Epithelial cell of prostate (primary cell): ENCODE measurements around the gene FXR1.
"Not testable (repeated sequence)": the region's sequence is repeated elsewhere in the genome, so short reads cannot be mapped to it uniquely, and the experiment has no call there.

ENCODE experiments used
- DNase-seq: peaks from one replicate; pipeline ENCODE4 v3.0.0-alpha.2; 2011; ENCODE audit warnings: low read depth, low spot score
- H3K27ac ChIP-seq: fragments of 450-650 bp; 2 replicates; pipeline ENCODE4 v1.5.1; 2017; ENCODE audit warnings: mild to moderate bottlenecking

Gene FXR1

DNA sequence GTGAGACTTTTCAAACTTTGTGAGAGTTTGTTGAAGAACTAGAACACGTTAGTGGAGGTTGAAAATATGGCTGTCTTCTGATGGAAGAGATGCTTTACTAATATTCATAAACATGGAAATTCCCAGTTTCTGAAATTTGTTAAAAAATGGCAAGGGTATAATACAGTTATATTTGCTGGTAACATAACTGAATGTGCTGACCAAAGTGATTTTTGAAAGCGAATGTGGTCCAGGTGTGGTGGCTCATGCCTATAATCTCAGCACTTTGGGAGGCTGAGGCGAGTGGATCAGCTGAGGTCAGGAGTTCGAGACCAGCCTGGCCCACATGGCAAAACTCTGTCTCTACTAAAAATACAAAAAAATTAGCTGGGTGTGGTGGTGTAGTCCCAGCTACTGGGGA is 18.1 kb downstream of the FXR1 start:
- no peak for DNase-seq
- no peak overlapping the region for H3K27ac ChIP-seq

GRCh38 chr3:180932819-180933218 is 20.3 kb downstream of the FXR1 start:
- no peak overlapping the region for H3K27ac ChIP-seq
- no peak for DNase-seq

GRCh38 chr3:180934638-180935037 is 22.2 kb downstream of the FXR1 start:
- no peak for DNase-seq
- H3K27ac ChIP-seq = peak overlapping the region; percentile 16

- no peak for DNase-seq
These were observed 28.4 kb downstream of the FXR1 start for GRCh38 chr3:180940826-180941225.

DNA sequence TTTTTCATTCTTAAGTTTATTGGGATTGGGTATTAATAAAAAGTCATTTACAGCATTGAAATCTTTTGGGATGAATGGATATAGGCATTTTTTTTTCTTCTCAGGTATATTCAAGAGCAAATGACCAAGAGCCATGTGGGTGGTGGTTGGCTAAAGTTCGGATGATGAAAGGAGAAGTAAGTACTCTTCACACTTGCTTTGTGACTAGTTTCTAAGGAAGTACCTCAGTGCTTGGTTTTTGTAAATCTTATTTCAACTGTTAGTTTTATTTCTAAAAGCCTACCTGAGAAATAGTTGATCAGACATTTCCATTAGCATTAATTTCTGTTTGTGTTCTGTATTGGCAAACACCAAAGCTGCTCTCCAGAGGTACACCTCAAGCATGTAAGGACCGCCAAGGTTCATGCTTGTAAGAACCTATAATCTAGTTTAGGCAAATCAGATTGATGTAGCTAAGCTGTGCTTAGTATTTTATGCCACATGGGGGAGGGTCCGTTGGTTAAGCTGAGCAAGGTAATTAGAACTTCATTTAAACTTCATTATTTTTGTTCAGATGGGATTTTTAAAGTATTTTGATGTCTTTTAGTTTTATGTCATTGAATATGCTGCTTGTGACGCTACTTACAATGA is 35.4 kb downstream of the FXR1 start:
- no peak for DNase-seq
- peak overlapping the region; percentile 7 for H3K27ac ChIP-seq

More at GRCh38 chr3:180940826-180941225, 28.4 kb downstream of the FXR1 start:
- H3K27ac ChIP-seq = no peak overlapping the region

DNA sequence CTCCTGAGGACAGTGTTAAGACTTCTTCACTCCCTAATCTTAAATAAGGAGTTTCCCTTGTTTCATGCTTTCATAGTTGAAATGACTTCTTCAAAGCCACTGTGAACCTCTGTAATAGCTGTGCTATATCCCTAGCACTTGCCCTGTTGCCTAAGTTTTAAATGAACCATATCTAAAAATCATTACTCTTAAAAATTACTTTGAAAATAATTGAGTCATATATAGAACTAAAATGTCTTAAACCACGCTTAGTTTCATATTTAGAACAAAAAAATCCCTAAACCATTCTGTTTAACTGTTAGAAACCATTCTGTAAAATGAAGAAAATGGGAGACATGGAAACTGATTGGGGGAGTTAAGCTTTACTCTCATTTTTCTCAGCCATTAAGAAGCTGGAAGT is 47.2 kb downstream of the FXR1 start:
- no peak for DNase-seq
- H3K27ac ChIP-seq = no peak overlapping the region

DNA sequence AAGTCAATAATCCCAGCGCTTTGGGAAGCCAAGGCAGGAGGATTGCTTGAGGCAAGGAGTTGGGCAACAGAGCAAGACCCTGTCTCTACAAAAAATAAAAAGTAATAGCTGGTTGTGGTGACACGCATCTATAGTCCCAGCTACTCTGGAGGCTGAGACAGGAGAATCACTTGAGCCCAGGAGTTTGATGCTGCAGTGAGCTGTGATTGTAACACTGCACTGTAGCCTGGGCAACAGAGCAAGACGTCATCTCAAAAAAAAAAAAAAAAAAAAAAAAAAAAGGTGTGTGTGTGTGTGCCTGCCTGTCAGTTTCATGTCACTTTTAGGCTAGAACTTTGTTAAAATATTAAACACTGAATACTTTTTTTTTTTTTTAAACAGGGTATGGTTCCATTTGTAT is 48.6 kb downstream of the FXR1 start:
- no peak overlapping the region for H3K27ac ChIP-seq
- no peak for DNase-seq

- DNase-seq = no peak
- H3K27ac ChIP-seq = no peak overlapping the region
These were observed 49.1 kb downstream of the FXR1 start for GRCh38 chr3:180961552-180961951.

- no peak for DNase-seq
- H3K27ac ChIP-seq = no peak overlapping the region
These were observed 50.1 kb downstream of the FXR1 start for GRCh38 chr3:180962530-180962929.

GRCh38 chr3:180970931-180971330 is 58.5 kb downstream of the FXR1 start:
- DNase-seq = no peak
- H3K27ac ChIP-seq = no peak overlapping the region

DNA sequence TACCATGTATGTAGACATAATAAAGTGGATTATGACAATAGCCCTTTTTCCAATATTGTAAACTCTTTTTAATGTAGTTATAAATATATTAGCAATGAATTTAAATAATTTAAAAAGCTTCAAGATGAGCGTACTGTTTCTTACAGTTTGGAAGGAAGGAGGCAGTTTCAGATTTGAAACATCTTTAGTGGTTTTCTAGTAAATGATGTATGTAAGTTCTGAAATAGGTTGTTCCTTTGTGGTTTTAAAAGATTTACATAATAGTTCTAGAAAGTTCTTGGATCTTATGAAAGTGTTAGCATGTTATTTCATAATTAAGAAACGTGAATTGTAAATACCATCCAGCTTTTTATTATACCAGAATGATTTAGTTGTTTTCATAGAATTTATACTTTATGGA is 61.1 kb downstream of the FXR1 start:
- no peak overlapping the region for H3K27ac ChIP-seq

GRCh38 chr3:180974286-180974685 is 61.8 kb downstream of the FXR1 start:
- no peak for DNase-seq
- H3K27ac ChIP-seq = no peak overlapping the region

More for the DNA sequence above, 61.1 kb downstream of the FXR1 start:
- DNase-seq = no peak

- no peak for DNase-seq
- no peak overlapping the region for H3K27ac ChIP-seq
These were observed 65.0 kb downstream of the FXR1 start for GRCh38 chr3:180977498-180977897.

DNA sequence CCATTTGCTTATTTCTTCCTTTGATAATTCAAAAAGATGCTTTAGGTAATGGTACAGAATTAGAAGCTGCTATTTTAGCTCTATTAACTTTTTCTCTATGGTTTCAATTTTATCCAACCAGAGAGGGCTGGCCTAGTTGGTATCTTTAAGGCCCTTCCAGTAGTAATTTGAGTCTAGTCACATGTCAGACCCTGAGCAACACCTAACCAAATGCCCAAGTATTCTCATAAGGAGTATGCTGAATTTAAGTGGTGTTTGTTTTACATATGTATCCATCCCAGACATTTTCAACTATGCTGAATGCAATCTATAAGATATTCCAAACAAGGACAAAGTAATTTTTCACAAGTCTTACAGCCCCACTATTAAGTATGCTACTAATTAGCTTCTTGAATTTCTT is 67.5 kb downstream of the FXR1 start:
- no peak for DNase-seq
- H3K27ac ChIP-seq = no peak overlapping the region

DNA sequence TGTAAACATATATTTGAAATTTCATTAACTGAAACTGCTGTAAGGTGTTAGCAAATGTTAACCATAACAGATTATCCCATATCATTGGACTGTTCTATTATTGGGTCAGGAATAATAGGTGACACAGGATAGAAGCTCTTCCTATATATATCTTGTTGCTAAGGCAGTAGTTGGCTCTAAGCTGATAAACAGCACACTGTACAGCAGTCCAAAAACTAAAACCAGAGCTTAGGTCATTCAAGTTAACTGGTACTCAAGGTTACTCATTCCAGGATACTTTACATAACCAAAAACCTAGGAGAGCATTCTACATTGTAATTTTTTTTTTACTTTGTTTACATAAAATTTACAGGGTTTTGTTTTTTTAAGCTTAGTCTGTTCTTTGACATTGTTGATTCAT is 68.1 kb downstream of the FXR1 start:
- no peak for DNase-seq
- no peak overlapping the region for H3K27ac ChIP-seq

DNA sequence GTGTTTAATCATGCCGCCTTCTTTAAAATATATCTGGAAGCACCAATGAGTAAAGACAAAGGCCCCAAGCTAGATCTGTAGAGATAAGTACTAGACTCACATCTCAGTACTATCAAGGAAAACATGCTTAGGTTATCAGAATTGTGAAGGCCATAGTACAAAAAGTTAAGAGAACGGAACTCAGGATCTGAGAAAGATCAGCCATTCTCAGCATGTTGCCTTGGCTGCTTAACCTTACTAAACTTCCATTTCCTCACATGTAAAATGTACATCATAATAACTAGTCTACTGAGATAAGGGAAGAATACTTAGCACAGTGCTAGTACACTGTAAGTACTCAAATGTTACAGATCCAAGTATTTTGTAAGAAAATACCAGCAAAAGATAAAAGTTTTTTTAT is 69.4 kb downstream of the FXR1 start:
- H3K27ac ChIP-seq = no peak overlapping the region
- DNase-seq = no peak

GRCh38 chr3:180983136-180983535 is 70.7 kb downstream of the FXR1 start:
- no peak for DNase-seq
- no peak overlapping the region for H3K27ac ChIP-seq

GRCh38 chr3:180986366-180986765 is 73.9 kb downstream of the FXR1 start:
- not testable (repeated sequence) for H3K27ac ChIP-seq, DNase-seq

DNA sequence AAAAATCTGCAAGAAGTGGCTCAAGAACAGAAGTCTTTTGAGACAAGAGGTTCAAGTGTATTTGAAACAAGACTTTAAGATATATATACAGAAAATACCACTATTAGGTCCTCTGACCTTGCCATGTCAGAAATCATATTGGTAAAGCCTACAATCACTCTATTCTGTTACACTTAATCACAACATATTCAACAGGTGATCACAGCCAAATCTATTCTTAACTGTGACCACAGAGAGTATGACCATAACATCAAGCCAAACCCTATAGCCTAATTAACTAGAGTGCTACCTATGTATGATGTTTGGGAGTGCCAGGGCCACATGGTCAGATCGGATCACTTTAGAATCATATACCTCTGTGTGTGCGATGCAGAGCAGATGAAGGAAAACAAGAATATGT is 74.9 kb downstream of the FXR1 start:
- H3K27ac ChIP-seq = no peak overlapping the region
- no peak for DNase-seq

DNA sequence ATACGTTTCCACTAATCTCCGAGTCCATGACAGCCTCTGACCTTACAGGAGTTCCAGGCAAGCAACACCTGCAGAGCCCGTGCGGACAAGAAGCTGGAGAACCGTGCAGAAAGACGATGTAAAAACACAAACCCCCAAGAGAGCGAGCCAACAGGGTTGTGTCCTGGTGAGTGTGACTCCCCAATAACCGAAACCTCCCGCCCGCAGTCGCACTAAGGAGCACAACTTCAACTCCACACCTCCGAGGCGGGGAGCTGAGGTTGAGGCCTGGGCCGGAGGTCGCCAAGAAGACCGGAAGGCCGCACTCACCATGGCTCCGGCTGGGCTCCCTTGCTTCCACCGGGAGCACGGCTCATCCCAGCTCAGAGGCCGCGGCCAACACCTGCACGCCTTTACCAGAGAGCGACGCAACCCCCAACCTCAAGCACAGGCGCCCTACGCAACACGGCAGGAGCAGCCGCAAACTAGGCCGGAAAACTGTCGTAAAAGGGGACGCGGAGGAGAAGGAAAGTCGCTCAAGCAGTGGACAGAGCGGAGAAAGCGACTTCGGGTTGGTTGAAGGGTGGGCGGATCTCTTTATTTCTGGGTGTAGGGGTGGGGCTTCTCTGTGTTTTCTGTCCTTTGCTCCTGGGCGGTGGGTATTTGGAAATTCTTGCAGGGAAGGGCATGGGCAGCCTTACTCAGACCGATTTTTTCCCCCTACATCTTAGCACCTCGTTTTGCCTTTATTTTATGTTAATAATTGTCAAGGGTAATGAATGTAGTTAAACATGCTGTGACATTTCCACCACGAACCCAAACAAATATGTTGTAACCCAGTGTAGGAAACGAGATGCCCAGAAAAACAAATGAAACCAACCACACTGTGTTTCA is 77.1 kb downstream of the FXR1 start, which contains the start of gene DNAJC19:
TSS of gene DNAJC19 (minus strand) at position 446 of the 873 bp plus-strand sequence. CDS start at position 312, 134 bp downstream.
- peak within 1 kb of the TSS; percentile 74 for H3K27ac ChIP-seq
- peak; percentile 92 for DNase-seq

GRCh38 chr3:180990505-180990904 is 78.0 kb downstream of the FXR1 start:
- DNase-seq = no peak
- no peak overlapping the region for H3K27ac ChIP-seq
